Activated naive CD8-positive, alpha-beta T cell treated with anti-CD3 and anti-CD28 coated beads, Interleukin-2, amount 50 U/mL, for 16 hours (primary cell): ENCODE results near the gene ATP1B4.
A peak's percentile ranks its signal among the peaks of the same experiment; 100 is the strongest.
"Not testable (repeated sequence)": the region's sequence is repeated elsewhere in the genome, so short reads cannot be mapped to it uniquely, and the experiment has no call there.

Experiments
- DNase-seq: peaks from one replicate; pipeline ENCODE4 v3.0.0-alpha.2; 2020; ENCODE audit warnings: low read depth, low spot score

Gene ATP1B4

DNA sequence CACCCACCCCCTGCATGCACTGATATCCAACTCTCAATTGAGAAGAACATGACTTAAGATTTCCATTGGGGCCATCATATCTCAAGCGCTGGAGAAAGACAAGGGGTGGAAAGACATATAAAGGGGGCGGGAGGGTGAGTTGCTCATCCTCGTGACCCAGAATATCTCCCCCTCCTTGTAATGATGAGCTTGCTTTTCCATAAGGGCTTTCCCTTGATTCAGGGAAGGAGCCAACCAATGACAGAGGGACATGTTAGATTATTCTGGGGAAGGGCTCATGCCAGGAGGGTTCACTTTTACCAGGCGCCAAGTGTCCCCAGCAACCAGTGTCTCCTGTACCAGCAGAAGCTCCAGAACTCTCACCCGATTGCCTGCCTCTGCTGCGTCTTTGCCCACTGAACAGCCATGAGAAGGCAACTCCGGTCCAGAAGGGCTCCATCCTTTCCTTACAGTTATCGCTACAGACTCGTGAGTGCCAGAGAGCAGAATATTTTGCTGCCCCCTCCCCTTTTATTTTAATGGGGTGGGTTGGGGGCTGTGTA, at the start of gene ATP1B4:
ATP1B4 (plus strand) TSS at position 326 of the 542 bp plus-strand sequence; CDS start at position 406, 80 bp downstream.
- no peak for DNase-seq

DNA sequence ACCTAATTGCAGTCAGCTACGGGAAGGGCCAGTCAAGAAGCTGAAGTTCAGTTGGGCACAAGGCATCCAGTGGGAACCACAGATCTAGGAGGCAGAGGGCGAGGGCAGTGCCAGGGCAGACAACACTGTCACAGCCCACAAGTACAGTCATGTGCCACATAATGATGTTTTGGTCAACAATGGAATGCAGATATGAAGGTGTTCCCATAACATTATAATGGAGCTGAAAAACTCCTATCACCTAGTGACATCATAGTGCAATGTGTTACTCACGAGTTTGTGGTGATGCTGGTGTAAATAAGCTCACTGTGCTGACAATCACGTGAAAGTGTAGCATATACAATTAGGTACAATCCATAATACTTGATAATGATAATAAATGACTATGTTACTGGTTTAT, 46.1 kb upstream of the ATP1B4 start:
- DNase-seq = no peak

DNA sequence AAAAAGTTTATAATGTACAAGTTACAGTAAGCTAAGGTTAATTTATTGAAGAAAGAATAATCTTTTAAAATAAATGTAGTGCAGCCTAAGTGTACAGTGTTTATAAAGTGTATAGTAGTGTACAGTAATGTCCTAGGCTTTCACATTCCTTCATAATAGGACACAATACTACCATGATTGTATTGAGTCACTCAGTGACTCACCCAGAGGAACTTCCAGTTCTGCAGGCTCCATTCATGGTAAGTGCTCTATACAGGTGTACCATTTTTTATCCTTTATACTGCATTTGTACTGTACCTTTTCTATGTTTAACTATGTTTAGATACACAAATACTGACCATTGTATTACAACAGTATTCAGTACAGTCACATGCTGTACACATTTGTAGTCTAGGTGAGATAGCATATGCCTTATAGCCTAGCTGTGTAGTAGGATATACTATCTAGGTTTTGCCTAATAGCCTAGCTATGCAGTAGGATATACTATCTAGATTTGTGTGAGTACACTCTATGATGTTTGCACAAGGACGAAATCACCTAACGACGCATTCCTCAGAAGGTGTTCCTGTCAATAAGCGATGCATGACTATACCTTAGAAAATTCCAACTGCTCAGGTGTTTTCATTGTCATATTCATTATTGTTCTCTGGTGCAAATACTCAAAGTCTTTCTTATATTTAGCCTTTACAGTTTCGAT, 45.2 kb upstream of the ATP1B4 start:
- DNase-seq = no peak

DNA sequence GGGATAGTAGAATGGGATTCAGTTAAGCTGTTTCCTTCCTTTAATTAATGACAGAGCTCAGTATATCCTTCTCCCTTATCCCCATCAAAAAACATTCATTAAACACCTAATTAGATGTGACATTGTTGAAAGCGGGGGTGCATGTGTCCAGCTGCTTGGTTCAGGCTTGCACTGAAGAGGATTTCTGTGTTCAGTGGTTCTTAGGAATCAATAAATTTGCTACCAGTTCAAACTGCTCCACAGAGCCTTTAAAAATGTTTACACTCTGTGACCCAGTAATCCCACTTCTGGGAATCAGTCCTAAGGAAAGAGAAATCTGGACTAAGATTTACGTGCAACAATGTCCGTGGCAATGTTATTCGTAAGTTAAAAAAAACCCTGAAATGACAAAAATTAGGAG, 43.5 kb upstream of the ATP1B4 start:
- no peak for DNase-seq

DNA sequence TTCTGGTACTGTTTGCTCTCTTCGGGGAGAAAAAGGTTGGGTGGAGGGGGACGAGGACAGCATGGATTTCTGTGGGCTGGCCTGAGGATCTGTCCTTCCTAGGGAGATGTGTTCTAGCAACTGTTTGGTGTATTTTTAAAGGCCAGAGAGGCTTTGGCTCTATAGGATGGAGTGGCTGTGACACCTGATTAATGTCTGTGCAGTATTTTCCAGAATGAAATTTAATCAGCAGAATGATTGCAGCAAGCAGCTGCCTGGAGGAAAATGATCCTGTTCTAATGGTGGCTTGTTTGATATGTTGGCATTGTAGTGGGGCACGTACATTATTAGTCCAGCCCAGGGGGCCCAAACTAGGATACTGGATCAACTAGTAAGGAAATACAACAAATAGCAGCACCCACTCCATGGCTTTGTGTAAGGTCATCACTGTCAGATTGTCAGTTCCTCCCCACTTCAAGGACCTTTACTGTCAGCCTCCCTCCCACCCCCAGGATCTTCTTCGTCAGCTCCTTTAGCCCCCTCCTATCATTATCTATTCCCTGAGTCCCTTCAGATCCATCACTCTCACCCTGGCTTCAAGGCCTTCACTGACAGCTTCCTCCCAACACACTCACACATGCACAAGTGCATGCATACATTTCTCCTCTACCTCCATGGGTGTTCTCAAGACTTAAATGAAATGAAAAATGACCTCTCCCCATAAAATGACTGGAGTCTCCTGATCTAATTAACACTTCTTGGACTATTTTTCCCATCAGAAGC, 40.2 kb upstream of the ATP1B4 start:
- no peak for DNase-seq

DNA sequence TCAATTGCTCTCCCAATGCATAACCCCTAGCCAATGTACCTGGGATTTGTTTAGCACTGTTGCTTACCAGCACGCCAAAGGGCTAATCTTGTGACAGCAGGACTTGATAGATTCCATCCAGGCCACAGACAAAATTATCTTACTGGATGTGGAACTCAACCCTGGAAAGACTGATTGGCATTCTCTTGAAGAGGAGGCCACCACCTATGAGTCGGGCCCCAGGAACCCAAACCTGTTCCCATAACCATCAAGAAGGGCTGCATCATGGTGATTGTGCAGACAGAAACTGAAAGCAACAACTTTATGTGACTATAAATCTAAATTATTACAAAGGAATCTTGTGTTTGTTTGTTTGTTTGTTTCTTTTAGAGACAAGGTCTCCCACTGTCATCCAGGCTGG, 30.8 kb upstream of the ATP1B4 start:
- DNase-seq = no peak

DNA sequence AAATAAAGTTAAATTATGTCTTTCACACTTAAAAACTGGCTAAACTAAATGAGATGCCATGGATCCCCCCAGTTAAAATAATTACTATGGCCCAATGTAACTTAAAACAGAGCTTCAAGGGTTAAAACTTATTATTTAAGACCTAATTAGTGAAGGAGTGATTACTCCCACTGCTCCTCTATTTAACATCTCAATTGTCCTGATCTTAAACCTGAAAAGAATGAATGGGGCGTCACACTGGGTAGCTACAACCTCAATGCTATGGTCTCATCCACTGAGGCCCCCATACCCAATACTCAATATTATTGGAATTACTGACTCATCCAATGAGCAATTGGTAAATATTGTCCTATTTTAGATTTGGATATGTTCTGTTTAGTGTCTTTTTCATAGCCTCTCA, 29.5 kb upstream of the ATP1B4 start:
- DNase-seq = no peak

DNA sequence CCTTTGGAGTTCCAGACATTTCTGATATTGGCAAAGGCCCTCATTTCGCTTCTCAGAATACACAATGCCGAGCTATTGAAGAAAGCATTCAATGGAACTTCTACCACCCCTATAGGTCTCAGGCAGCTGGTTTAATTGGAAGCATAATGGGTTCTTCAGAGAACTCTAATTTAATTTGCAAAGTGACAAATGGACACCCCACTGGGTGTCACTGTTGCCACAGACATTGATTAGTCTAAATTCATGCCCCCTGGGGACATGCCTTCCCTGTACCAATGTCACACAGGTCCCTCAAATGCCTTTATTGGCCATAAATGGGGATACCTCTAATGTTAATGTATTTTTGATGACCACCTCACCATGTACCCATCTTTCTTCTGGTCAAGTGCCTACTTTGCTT, 27.7 kb upstream of the ATP1B4 start:
- no peak for DNase-seq

DNA sequence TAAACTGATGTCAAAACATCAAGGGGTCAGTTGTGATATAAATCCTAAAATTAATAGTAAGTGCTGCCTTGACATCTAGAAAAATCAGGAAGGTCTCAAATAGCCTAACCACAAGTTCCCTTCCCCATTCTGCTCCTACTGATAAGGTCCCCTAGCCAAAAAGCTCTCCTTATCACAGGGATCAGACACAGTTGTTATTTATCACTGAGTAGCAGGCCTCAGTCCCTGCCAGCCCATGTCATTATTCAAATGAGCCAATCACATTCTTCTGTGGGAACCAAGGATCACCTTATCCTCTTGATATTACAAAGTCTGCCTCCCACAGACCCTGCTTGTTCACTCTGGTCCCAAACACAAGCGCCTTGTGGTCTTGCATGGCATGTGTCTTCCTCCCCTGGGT, 27.3 kb upstream of the ATP1B4 start:
- no peak for DNase-seq

DNA sequence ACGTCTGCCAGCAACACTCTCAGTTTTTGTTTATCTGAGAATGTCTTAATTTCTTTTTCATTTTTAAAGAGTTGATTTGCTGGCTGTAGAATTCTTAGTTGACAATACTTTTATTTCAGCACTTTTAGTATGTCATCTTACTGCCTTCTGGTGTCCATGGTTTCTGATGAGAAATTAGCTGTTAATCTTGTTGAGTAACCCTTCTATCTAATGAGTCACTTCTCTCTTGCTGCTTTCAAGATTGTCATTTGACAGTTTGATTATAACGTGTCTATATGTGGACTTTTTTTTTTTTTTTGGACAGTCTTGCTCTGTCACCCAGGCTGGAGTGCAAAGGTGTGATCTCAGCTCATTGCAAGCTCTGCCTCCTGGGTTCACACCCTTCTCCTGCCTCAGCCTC, 26.6 kb upstream of the ATP1B4 start:
- DNase-seq = no peak

DNA sequence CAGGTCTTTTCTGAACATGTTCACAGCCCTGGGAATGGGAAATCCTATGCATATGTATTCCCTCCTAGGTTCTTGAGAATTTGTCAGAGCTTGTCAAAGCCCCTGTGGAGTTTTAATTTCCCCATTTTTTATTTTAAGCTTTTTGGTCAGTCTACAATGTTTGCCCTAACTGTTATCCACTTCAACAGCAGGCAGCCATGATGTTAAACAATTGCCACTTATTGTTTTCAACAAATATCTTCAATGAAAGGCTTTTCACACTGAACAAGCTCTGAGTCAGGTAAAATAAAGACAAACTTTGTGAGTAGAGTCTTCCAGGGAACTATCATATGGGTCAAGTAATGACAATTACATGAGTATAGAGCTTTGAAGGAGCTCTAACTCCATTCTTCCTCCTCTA, 25.0 kb upstream of the ATP1B4 start:
- no peak for DNase-seq

DNA sequence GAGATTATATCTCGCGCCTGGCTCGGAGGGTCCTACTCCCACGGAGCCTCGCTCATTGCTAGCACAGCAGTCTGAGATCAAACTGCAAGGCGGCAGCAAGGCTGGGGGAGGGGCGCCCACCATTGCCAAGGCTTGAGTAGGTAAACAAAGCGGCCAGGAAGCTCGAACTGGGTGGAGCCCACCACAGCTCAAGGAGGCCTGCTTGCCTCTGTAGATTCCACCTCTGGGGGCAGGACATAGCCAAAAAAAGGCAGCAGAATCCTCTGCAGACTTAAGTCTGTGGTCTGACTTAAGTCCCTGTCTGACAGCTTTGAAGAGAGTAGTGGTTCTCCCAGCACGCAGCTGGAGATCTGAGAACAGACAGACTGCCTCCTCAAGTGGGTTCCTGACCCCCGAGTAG, 17.3 kb upstream of the ATP1B4 start:
- DNase-seq = not testable (repeated sequence)

DNA sequence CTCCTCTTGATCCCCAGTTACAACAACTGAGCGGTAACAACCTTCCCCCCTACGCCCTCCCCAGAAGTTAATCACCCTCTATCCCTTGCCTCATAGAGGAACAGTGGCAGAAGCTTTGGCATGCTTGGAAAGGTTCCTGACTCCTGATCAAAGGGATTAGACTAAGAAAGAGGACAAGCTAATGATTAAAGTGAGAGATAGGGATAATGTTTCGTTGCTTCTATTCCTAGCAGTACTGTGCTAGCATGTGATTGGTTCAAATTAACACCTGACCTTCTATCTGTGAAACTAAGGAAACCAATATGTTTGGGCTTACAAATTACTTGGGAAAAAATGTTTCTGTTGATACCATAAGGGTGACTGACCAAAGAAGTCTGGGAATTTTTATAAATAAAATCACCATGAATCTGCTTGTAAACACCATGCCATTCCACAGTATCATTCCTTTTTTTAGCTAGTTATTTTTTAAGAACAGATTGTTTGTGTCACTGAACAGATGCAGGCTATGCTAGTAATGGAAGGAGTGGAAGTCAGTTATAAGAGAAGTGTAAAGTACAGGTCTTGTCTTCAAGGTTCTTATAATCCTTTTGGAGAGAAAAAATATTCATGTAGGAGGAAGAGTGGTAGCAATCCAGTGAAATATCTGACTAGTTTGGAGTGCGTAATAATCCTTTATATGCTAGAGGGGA, 11.3 kb upstream of the ATP1B4 start:
- DNase-seq = no peak

DNA sequence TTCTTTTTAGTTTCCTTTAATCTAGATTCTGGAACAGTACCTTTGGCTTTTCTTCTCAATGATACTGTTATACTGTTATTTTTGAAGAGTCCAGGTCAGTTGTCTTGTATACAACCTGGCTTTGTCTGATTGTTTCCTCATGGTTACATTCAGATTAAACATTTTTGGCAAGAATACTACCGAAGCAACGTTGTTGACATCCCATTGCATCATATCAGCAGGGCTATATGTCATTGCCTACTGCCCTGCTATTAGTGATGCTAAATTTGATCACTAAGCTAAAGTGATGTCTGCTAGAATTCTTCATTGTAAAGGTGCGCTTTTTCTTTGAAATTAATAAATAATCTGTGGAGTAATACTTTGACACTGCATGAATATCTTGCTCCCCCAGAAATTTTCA, 5.8 kb upstream of the ATP1B4 start:
- DNase-seq = no peak

DNA sequence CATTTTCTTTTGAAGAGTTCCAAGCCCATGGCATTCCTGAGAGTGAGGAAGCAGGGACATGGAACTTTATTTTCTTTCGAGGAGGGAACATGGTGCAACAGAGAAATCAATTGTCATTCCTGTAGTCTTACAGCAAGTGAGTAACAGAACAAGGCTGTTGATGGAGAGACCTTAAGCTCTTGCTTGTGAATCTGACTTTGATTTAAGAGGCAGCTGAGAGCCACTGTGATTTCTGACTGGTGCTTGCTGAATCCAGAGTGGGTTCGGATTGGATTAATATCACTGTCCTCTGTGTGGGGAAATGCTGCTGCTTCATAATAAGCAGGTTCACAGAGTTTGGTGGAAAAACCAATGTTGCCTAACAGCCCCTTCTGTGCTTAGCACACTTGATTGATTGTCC, 4.7 kb upstream of the ATP1B4 start:
- no peak for DNase-seq

DNA sequence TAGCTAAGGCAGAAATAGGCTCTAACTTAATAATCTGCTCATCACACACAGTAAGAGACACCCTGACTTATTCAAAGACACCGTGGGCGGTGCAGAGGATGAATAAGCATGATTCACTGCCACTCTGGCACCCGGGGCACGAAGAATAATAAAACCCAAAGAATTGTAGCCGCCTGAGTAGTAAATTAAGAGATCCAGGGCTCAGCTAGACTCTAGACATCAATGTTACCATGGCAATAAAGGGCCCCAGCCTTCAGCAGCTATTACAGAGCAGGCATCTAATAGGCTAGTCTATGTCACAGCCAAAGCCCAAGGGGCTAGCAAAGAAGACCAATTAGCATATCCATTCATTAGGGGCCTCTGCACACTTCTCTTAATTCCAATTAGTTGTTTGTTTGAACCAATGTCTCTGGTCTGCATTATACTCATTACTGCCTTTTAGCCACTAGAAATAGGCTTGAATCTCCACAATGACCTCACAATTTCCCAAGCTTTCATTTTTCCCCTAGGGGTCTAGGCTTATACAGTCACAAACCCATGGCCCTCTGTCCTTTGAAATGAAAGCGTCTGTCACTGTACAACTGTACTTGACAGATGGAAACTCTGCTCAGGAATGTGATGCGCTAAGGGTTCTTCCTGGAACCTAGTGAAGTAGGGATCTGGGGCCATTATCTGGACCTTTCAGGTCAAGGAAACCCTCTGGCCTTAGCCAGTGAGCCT, 3.0 kb upstream of the ATP1B4 start:
- DNase-seq = no peak

DNA sequence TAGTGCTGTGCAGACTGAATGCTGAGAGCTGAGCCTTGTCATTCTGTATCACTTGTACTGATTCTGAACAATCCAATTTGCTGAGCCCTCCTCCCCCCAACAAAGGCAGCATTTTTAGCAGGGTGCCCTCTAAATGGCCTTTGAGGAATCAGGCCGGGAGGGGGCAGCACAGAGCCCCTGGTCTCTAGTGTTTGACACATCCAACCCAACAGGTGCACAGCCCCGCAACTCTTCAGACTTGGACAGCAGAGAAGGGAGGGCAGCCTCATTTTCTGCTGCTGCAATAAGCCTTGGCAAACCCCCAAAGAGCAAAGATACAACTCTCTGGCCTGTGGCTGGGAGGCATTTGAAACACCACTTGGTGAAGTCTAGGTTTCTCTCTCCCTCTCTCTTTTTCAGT, 3.4 kb downstream of the ATP1B4 start:
- DNase-seq = peak; percentile 3

DNA sequence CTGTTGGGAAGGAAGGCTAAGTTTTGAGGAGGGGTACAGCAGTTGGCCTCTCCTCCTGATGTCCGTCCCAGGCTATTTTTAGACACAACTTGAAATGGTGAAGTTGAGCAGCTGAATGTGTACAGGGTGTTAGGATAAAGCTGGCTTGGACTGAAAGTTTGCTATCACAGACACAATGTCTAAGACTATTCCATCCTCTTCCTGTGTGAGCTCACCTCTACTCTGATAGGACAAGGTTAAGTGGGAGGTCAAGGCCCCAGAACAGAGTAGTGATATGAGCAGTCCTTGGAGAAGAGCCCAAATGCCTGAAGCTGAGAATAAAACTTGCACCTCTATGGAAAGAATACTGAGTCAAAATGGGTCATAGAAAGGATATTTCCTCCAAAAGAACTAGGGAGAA, 4.1 kb downstream of the ATP1B4 start:
- no peak for DNase-seq

DNA sequence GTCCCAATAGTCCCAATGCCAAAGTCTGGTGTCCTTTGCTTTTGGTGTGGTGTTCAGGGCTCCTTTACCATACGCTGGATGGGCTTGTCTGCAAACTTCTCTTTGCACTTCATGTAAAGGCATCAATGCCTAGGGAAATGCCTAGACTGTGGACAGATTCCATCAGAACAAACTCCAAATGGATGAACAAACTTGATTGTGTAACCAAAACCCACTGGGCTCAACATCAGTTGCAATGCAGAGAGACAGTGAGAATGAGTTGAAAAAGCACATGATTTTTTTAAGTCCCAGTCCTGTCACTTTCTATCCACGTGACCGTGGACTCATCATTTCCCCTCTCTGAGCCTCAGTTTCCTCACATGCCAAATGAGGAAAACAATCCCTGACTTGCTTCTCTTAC, 4.9 kb downstream of the ATP1B4 start:
- DNase-seq = no peak

DNA sequence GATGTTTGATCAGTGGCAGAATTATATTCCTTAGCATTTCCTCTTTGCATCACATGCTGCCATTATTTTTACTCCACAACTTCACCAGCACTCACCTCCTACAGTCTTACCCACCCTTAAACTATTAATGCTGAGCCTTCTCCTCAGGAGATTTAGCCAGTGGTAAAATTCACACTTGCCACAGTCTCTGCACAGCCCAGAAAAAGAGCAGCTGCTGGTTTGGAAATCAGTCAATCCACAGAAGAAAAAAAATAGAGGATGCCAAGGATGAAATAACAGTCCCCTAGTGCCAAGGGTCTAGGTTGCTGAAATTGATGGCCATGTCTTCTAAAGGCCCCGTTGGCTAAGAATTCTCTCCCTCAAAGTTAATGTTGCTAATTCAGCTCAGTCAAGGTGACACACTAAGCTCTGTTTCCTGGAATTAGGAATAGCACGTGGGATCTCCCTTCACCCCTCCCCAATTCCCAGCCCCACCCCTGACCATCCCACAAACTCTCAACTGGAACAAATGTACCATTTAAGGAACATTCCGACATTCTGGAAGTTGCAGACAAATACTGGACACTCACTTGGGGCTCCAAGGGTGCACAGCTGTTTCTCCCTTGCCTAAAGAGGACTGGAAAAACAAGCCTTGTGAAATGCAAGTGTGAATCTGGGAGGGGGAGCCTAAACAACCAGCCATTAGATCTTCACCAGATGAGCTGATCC, 5.7 kb downstream of the ATP1B4 start:
- no peak for DNase-seq

DNA sequence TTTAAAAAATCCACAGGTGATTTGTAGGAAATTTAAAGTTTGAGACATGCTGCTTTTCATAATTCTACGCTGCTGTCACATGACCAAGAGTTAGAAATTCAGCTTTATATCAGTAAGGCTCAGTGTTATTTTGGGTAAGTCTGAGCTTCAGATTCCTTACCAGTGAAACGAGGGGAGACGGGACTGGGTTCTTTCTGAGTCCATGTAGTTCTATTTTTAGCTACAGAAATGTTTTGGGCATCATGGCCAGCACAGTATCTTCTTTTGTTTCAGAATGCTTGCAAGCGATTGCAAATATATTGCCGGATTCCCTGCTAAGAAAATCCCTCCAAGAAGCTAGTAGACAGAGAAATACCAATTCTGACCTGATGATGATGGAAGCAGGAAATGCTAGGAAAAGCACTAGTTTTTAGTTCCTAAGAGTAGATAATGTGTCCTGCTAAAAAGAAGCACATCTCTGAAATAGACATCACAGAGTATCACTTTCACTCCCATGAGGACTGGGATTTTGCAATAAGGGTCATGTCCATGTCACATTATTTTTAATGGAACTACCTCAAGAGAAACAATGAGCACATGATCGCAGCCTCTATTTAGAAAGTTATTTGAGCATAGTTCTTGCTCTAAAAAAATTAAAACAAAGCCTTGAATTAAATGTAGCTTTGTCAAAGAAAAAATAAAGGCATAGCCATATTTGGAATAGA, 10.9 kb downstream of the ATP1B4 start:
- no peak for DNase-seq
